Measurements from ENCODE around the gene NT5C1A. TPM values are rescaled to one million over a fixed set of nuclear protein-coding genes. Genes with fewer than 3 reads are reported as not detected.

The NT5C1A gene
- total RNA-seq, 3 donors from 2014 or later = 0.29 TPM; not detected in 2

DNA sequence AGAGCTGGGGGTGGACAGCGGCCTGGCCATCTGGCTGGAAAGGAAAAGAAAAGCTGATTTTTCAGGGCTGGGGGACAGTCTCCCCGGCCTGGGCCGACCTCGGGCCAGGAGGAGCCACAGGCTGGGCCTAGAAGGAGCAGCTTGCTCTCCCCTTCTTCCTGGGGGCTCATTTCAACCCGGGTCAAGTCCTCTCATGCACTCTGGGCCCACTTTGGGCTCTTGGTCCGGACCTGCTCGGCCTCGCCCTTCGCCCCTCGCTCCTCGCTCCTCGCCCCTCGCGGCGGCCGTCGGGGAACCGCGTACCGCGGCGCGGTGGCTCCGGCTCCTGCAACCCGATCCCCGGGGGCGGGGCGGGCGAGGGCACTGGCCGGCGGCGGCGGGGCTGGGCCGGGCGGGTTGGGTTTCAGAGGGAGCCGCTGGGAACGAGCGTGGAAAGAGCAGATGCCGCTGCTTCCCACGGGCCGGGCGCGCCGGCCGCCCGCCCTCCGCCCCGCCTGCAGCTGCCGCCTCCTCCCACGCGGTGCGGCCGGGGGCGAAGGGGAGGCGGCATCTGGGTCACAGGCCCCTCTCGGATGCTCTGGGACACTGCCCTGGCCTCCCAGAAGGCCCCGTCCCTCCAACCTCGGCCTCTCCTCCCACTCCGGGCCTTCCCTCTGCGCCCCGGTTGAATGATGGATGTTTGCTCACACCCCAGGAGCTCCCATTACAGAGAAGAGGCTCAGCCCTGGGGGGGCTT is 39.1 kb downstream of the NT5C1A start:
- H3K4me1 ChIP-seq = no peaks in the 10 kb centered on the region
- no peak for TF ChIP-seq POLR2AphosphoS5 (IDR thresholded peaks at IDR 0.05)
- no peak for TF ChIP-seq POLR2A (IDR thresholded peaks at IDR 0.05)
- TF ChIP-seq, protein P1, sequence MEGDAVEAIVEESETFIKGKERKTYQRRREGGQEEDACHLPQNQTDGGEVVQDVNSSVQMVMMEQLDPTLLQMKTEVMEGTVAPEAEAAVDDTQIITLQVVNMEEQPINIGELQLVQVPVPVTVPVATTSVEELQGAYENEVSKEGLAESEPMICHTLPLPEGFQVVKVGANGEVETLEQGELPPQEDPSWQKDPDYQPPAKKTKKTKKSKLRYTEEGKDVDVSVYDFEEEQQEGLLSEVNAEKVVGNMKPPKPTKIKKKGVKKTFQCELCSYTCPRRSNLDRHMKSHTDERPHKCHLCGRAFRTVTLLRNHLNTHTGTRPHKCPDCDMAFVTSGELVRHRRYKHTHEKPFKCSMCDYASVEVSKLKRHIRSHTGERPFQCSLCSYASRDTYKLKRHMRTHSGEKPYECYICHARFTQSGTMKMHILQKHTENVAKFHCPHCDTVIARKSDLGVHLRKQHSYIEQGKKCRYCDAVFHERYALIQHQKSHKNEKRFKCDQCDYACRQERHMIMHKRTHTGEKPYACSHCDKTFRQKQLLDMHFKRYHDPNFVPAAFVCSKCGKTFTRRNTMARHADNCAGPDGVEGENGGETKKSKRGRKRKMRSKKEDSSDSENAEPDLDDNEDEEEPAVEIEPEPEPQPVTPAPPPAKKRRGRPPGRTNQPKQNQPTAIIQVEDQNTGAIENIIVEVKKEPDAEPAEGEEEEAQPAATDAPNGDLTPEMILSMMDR (IDR thresholded peaks at IDR 0.05) = no peak
- H3K4me3 ChIP-seq = peak overlapping the region in 2 of 3 donors; percentile 34 to 55
- peaks cover 0 to 28% of the 10 kb centered on the region in 2 donors for H3K27me3 ChIP-seq
- H3K27ac ChIP-seq = peak overlapping the region in 1 of 2 donors; percentile 49
- intact Hi-C loops (cut with DNase I; ENCODE audit: low total_unique reads) = loop anchor here (5.0 kb wide), 1 partner anchor 439 kb away; no protein-coding TSS in a partner anchor
- H3K36me3 ChIP-seq = no peaks in the 10 kb centered on the region
- DNase-seq (ENCODE audit: low spot score in 2 of 2) = no peak
- no peaks in the 10 kb centered on the region for H3K9me3 ChIP-seq

DNA sequence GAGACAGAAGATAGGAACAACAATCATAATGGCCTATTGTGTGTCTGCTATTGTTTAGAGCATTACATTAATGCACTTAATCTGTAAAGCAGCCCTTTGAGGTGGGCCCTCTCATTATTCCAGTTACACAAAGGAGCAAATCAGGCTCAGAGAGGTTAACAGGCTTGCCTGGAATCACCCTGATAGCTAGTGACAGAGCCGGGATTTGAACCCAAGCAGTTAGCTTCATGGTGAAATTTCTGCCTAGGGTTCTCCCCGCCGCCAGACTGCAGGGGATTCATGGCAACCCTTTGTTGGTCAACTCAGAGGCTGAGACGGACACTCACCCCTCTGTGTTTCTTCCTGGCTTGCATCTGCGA is 39.6 kb downstream of the NT5C1A start:
- H3K36me3 ChIP-seq = no peaks in the 10 kb centered on the region
- H3K27ac ChIP-seq = peak overlapping the region in 1 of 2 donors; percentile 49
- DNase-seq (ENCODE audit: low spot score in 2 of 2) = no peak
- TF ChIP-seq, protein P1 (IDR thresholded peaks at IDR 0.05) = no peak
- no peak for TF ChIP-seq POLR2AphosphoS5 (IDR thresholded peaks at IDR 0.05)
- no peak for TF ChIP-seq POLR2A (IDR thresholded peaks at IDR 0.05)
- no peaks in the 10 kb centered on the region for H3K4me1 ChIP-seq
- H3K4me3 ChIP-seq = peak overlapping the region in 2 of 3 donors; percentile 34 to 55
- H3K27me3 ChIP-seq = peaks cover 0 to 23% of the 10 kb centered on the region in 2 donors
- H3K9me3 ChIP-seq = no peaks in the 10 kb centered on the region
- intact Hi-C loops (cut with DNase I; ENCODE audit: low total_unique reads) = loop anchor here (5.0 kb wide), 1 partner anchor 440 kb away; no protein-coding TSS in a partner anchor

DNA sequence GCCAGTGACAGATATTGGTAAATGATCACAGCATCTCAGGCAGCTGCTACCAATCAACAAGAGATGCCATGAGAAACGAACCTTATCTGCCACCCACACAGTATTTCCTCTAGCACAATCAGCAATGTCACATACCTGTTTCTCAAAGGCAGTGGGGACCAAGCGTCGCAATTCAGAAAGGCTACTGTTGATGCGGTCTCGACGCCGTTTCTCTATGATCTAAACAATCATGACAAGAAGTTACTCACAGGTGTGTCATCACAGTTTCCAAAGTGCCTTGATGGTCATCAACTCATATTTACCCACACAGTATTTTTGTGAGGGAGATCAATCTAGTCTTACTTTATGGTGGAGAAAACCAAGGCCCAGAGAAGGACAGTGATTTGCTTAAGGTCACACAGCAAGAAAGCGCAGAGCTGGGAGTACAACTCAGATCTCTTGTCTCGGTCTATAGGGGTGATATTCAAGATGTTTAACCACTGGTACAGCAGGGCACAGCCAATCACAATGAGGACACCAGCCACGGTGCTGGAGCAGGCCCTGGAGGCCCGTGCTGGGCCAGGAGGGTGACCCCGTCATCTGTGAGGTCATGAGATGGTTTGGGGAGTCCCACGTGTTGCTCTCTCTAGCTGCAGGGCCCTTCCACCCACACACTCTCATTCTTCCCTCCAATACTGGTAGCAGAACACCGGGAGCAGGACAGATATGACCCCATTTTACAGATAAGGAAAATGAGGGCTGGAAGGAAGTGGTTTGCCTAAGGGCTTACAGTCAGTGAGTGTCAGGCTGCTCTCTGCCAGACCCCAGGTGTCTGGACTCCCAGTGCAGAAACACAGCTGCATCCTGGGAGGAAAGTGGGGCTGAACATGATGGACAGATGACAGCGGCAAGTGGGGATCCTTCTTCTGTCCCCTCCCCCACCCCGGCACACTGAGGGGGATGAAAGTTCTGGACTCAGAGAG is 40.3 kb downstream of the NT5C1A start:
- Histone ChIP-seq H3K4me1 (no peaks in the 10 kb centered on the region), H3K27me3 (peaks cover 0 to 21% of the 10 kb centered on the region in 2 donors), H3K9me3 (no peaks in the 10 kb centered on the region), H3K27ac (no peak overlapping the region), H3K4me3 (no peak overlapping the region), H3K36me3 (no peaks in the 10 kb centered on the region)
- intact Hi-C loops (cut with DNase I; ENCODE audit: low total_unique reads) = loop anchor here (5.0 kb wide), 1 partner anchor 441 kb away; no protein-coding TSS in a partner anchor
- TF ChIP-seq POLR2A (IDR thresholded peaks at IDR 0.05) = no peak
- TF ChIP-seq, protein P1 (IDR thresholded peaks at IDR 0.05) = no peak
- TF ChIP-seq POLR2AphosphoS5 (IDR thresholded peaks at IDR 0.05) = no peak
- no peak for DNase-seq (ENCODE audit: low spot score in 2 of 2)

- intact Hi-C loops (cut with DNase I; ENCODE audit: low total_unique reads) = no loop called here
- H3K27ac ChIP-seq = no peak overlapping the region
- H3K27me3 ChIP-seq = peaks cover 0 to 5% of the 10 kb centered on the region in 2 donors
- DNase-seq (ENCODE audit: low spot score in 2 of 2) = no peak
- H3K4me3 ChIP-seq = no peak overlapping the region
- no peaks in the 10 kb centered on the region for H3K36me3 ChIP-seq
- H3K9me3 ChIP-seq = no peaks in the 10 kb centered on the region
- no peaks in the 10 kb centered on the region for H3K4me1 ChIP-seq
- TF ChIP-seq POLR2AphosphoS5 (IDR thresholded peaks at IDR 0.05) = no peak
- TF ChIP-seq, protein P1 (IDR thresholded peaks at IDR 0.05) = no peak
These were observed 43.0 kb downstream of the NT5C1A start for GRCh38 chr1:39628807-39629350.

Measured in breast epithelium (tissue), 4 donors.